NCI-H345 treated with DMSO at 0.1 percent for 48 hours (cell line): ENCODE results near the gene LEPROT.
A peak's percentile ranks its signal among the peaks of the same experiment; 100 is the strongest.
"Not testable (repeated sequence)": the region's sequence is repeated elsewhere in the genome, so short reads cannot be mapped to it uniquely, and the experiment has no call there.

Experiments
- DNase-seq: peaks from one replicate; lab custom pipeline; 2025; ENCODE audit not compliant: unreplicated experiment; lab: John Stamatoyannopoulos, UW

Gene LEPROT

DNA sequence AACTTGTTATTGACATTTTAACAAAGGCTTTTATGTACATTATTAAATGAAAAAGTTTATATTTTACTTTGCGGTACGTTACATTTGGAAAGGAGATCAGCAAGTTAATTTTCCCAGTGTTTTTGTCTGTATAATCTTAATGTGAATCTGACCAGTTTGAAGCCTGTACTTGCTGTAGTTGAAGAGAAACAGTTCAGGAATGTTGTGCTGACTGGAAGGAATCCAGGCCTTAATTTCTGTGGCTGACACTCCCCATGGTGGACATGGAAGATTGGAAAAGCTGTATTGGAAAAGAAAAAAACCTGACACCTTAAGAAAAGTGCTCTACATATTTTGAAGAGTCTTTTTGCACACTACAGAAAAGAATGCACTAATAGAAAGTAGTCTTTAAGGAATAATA, 15.5 kb downstream of the LEPROT start:
- no peak for DNase-seq

GRCh38 chr1:65437616-65438015, 17.1 kb downstream of the LEPROT start:
- DNase-seq = no peak

DNA sequence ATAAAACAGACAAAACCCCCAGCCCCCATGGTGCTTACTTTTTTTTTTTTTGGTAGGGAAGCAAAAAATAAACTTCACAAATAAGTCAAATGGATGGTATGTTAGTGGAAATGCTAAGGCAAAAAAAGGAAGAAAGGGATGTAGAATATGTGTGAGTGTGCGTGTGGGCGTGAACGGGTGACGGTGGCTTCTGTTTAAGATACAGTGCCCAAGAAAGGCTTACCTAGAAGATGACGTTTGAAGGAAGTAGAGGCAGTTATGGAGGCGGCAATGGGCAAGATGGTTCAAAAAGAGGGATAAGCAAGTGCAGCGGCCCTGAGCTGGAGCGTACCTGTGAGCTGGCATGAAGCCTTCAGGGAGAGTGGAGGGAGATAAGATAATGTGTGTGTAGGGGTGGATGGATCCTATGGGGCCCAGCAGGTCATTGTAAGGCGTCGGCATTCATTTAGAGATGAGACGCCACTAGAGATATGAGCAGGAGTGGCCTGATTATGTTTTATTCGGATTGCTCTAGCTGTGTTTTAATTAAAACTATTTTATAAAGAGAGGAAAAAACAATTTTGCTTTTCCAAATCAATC, 19.9 kb downstream of the LEPROT start:
- DNase-seq = no peak

DNA sequence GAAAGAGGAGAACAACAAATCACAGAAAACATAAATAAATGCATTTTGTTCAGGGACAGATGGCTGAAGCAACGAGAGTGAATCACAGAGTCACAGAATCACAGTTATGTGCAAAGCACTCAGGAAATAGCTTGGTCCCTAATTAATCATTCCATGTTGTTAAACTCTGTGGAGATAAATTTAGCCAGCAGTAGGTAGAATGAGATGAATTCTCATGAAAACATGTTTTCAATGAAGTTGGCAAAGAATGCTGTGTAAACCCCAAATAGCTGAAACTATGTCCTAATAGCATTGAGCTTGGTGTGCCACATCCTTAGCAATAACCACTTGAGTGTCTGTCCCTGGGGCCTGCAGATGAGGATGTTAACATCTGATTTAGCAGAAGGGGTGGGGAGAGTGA, 20.4 kb downstream of the LEPROT start:
- DNase-seq = no peak

DNA sequence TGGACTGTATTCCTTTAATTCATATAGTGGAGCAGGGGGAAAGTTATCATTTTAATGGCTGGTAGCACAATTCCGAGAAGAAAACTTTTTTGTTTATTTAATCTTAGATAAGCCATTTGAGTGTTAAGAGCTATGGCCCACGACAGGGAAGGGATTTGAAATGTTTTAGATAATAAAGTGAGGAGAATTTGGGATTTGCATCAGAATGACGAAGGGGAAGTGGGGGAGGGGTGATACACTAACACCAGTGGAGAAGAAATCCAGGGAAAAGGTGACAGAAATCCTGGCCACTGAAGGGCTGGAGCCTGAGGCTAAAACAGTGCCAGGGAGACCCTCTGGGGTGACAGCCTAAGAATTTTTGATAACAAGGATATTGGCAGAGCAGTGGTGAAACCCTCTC, 21.0 kb downstream of the LEPROT start:
- DNase-seq = no peak

GRCh38 chr1:65442442-65442841, 22.0 kb downstream of the LEPROT start:
- no peak for DNase-seq

- no peak for DNase-seq
Measured at GRCh38 chr1:65443647-65444046, 23.2 kb downstream of the LEPROT start.

- DNase-seq = no peak
Measured at GRCh38 chr1:65444128-65444640, 23.7 kb downstream of the LEPROT start.

GRCh38 chr1:65445837-65446236, 25.4 kb downstream of the LEPROT start:
- DNase-seq = no peak

DNA sequence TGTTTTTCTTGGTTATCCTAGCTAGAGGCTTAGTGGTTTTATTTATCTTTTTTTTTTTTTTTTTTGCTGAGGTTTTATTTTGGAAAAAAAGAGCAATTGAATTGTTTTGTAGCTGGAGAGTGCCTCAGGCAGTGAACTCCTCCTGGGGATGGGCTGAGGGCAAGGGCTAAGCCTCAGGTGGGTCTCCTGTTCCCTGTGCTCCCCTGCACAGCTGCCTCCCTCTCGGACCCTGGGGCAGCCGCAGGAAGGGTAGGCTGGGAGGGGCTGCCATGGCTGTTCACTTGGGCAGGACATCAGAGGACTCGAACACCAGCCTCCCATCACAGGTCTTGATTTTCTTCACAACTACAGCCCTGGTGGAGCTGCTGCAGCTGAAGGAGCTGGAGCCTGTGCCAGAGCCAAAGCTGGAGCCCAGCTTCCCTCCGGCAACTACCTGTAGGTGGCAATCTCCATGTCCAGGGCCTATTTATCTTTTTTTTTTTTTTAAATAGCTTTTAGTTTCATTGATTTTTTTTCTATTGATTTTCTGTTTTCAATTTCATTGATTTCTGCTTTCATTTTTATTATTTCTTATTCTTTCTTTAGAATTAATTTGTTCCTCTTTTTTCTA, 28.9 kb downstream of the LEPROT start:
- DNase-seq = no peak

- not testable (repeated sequence) for DNase-seq
Measured at GRCh38 chr1:65455678-65456077, 35.2 kb downstream of the LEPROT start.

GRCh38 chr1:65456481-65456880, 36.0 kb downstream of the LEPROT start:
- no peak for DNase-seq

DNA sequence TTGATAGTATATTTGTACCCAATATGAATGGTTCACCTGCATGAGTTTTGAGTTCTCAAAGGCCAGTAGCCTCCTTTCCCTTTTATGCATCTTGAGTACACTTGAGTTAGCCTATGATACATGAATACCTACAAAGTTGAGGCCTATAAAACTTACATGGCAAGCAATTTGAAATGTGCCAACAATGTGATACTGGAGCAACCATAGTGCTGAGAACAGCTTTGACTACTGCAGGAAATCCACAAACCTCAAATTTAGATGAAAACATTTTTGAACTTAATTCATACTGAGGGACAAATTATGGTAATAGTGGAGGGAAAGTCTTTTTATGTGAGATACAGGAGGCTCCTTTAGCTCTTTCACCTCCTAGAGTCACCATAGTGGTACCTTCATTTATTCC, 37.4 kb downstream of the LEPROT start:
- DNase-seq = no peak

GRCh38 chr1:65458730-65459396, 38.4 kb downstream of the LEPROT start:
- no peak for DNase-seq

DNA sequence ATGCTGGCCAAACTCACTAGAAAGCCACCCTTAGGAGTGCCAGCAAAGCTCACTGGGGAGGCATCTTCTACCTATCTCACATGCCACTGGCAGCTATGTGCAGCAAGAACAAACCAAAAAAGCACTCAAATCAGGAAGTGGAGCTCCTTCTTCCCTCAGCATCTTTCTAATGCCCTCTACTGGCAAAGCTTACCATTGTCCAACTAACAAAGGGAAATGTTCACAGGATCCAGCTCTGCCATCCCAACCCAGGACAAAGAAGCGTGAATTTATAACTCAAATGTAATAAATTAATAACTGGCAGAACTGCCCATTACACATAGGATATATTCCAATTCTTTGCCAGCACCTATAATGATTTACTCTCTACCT, 38.9 kb downstream of the LEPROT start:
- DNase-seq = no peak

- DNase-seq = not testable (repeated sequence)
Measured at GRCh38 chr1:65465837-65466236, 45.4 kb downstream of the LEPROT start.

DNA sequence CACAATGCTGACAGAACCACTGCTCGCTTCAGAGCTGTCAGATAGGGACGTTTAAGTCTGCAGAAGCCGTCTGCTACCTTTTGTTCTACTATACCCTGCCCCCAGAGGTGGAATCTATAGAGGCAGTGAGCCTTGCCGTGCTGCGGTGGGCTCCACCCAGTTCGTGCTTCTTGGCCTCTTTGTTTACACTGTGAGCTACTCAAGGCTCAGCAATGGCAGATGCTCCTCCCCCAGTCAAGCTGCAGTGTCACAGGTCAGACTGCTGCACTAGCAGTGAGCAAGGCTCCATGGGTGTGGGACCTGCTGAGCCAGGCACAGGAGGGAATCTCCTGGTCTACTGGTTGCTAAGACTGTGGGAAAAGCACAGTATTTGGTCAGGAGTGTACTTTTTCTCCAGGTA, 47.1 kb downstream of the LEPROT start:
- DNase-seq = peak; percentile 27

DNA sequence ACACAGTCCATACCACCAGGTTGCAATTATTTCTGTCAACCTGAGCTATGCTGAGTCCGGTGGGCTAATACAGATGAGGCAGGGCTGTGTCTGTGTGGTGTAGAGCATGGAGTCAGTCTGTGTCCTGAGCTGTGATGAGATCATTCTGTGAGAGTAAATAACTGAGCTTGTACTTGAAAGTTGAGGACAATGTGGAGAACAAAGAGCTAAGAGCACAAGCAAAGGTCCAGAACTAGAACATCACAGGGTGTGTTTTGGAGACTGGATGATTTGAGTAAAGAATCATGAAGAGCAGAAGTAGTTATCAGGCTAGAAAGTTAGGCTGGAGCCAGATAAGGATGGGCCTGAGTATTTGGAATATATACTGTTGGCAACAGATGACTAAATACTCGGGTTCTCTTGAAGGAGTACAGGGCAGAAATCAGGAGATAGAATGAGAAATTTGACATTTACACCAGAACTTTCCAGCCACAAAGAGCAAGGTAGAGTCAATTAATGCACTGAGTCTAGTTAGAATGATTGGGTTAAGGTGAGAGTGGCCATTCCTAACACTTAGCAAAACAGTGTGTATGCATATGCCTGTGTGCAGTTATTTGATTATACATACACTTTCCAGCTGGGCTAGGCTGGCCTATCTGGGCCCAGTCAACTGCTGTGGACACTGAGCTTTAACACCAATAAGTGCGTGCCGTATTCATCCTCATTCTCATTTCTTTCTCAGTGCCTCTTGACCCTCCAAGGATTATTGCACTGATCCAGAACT, 48.8 kb downstream of the LEPROT start:
- DNase-seq = no peak

DNA sequence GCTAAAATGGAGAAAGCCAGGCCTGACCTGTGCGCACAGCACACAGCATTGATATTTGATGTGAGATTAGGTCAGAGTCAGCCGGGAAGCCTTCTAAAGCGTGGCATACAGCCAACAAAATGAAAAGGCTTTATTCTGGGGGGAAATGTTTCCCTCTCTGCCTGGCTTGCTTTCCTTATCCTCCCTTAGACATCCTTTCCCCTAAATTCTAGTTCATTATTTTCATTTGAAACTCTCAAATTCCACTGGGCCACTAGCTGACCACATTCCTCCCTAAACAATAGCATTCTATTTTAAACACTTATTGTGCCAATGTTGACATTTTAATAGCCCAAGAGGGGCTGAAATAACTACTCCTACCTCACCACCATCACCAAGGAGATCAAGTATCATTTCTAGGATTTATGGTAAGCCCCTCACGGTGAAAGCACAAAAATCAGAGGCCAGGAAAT, 49.4 kb downstream of the LEPROT start:
- no peak for DNase-seq

DNA sequence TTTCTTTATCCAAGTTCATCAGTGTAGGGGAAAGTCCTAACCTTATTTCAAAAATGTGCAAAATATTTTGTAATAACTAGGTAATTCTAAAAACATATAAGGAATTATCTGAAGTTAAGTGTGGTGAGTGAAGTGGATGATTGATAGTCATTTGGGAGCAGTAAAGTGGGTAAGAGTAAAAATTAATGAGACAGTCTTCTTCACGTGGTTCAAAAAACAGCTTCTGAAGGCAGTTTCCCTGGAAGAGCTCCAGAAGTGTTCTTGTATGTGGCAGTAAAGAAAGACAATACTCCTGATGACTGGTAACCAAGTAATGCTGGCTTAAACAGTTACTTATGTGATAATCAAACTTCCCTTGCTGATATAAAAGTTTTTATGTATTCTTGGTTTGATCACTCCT, 50.3 kb downstream of the LEPROT start:
- no peak for DNase-seq

DNA sequence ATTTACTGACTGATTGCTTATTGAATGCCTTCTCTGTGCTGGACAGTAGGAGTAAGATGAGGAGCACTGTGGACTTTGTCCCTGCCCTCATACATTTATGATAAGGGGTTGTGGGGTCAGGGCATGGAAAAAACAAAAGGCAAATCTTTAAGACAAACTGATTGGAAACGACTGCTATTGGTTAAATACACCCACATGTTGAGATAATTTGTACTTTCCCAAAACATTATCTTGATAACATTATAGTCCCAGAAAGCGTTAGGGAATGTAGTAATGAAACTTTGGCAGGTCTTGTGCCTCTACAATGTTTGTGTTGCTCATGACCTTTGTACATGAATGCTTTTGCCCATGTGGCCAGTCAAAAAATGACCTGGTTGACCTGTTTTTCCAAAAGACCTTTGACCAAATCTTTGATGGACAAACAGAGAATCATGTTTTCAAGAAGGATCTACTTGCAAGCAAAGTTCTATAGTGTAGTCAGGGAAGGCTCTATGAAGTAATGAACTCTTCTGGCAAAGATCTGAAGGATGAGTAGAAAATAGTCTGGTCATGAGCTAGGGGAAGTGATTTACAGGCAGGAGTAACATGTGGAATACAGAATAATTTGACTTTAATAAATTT, 50.9 kb downstream of the LEPROT start:
- DNase-seq = no peak
